HFF-Myc (cell line): ENCODE results near the gene EFS.
"Not testable (repeated sequence)": the region's sequence is repeated elsewhere in the genome, so short reads cannot be mapped to it uniquely, and the experiment has no call there.

Experiments
- DNase-seq: peaks from one replicate; pipeline ENCODE4 v3.0.0-alpha.2; 2011; ENCODE audit warnings: low read depth; ENCODE audit errors: extremely low read depth
- H3K4me3 ChIP-seq: replicated peaks from 2 replicates; pipeline ENCODE4 v1.5.1; 2011; ENCODE audit warnings: low read depth, mild to moderate bottlenecking, control low read depth, low read length
- TF ChIP-seq, protein P1 (sequence below): IDR thresholded peaks from 2 replicates; pipeline ENCODE4 v1.5.1; 2012; ENCODE audit warnings: mild to moderate bottlenecking, low read depth, low read length, control low read depth; ENCODE audit errors: missing control alignments

The EFS gene

DNA sequence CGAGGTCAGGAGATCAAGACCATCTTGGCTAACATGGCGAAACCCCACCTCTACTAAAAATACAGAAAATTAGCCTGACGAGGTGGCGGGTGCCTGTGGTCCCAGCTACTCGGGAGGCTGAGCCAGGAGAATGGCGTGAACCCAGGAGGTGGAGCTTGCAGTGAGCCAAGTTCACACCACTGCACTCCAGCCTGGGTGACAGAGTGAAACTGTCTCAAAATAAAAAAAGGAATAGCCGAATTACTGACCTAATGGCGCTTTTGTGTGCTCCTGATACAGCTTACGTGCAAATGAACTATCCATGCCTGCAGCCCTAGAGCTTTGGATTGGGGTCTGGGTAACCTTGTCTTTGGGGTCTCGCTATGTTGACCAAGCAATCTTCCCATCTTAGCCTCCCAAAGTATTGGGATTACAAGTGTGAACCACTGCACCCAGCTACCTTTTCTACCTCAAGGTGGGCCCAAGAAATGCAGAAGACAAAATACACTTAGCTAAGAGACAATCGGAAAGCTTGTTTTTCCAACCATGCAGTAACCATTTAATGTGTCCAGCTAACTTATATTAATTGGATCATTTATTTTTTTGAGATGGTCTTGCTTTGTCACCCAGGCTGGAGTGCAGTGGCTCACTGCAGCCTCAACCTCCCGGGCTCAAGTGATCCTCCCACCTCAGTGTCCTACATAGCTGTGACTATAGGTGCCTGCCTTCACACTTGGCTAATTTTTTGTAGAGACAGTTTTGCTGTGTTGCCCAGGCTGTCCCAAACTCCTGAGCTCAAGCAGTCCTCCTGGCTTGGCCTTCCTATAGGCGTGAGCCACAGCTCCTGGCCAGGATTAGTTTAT lies 38.3 kb downstream of the EFS start:
- no peak overlapping the region for H3K4me3 ChIP-seq
- TF ChIP-seq, protein P1, sequence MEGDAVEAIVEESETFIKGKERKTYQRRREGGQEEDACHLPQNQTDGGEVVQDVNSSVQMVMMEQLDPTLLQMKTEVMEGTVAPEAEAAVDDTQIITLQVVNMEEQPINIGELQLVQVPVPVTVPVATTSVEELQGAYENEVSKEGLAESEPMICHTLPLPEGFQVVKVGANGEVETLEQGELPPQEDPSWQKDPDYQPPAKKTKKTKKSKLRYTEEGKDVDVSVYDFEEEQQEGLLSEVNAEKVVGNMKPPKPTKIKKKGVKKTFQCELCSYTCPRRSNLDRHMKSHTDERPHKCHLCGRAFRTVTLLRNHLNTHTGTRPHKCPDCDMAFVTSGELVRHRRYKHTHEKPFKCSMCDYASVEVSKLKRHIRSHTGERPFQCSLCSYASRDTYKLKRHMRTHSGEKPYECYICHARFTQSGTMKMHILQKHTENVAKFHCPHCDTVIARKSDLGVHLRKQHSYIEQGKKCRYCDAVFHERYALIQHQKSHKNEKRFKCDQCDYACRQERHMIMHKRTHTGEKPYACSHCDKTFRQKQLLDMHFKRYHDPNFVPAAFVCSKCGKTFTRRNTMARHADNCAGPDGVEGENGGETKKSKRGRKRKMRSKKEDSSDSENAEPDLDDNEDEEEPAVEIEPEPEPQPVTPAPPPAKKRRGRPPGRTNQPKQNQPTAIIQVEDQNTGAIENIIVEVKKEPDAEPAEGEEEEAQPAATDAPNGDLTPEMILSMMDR = no peak
- DNase-seq = no peak

DNA sequence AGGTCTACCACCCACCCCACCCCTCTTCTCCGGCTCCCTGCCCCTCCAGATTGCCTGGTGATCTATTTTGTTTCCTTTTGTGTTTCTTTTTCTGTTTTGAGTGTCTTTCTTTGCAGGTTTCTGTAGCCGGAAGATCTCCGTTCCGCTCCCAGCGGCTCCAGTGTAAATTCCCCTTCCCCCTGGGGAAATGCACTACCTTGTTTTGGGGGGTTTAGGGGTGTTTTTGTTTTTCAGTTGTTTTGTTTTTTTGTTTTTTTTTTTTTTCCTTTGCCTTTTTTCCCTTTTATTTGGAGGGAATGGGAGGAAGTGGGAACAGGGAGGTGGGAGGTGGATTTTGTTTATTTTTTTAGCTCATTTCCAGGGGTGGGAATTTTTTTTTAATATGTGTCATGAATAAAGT lies 39.2 kb downstream of the EFS start:
- not testable (repeated sequence) for H3K4me3 ChIP-seq, DNase-seq

DNA sequence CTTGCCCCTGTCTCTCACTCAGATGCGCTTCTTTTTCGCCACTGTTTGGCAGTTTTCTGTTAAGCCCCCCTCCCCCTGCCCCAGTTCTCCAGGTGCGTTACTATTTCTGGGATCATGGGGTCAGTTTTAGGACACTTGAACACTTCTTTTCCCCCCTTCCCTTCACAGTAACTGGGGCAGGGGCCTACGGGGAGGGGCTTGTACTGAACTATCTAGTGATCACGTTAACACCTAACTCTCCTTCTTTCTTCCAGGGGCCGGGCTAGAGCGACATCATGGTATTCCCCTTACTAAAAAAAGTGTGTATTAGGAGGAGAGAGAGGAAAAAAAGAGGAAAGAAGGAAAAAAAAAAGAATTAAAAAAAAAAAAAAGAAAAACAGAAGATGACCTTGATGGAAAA lies 40.0 kb downstream of the EFS start:
- TF ChIP-seq, protein P1 = no peak
- H3K4me3 ChIP-seq = no peak overlapping the region
- no peak for DNase-seq

DNA sequence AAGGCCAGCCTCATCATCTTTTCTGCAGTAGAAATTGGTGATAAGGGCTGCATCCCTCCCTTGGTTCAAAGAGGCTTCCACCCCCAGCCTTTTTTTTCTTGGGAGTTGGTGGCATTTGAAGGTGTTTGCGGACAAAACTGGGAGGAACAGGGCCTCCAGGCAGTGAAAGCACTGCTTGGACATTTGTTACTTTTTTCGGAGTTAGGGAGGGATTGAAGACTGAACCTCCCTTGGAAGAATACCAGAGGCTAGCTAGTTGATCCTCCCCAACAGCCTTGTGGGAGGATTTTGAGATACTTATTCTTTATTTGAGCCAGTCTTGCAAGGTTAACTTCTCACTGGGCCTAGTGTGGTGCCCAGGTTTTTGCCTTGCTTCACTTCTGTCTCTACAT lies 40.5 kb downstream of the EFS start:
- no peak overlapping the region for H3K4me3 ChIP-seq
- no peak for DNase-seq
- TF ChIP-seq, protein P1 = no peak

DNA sequence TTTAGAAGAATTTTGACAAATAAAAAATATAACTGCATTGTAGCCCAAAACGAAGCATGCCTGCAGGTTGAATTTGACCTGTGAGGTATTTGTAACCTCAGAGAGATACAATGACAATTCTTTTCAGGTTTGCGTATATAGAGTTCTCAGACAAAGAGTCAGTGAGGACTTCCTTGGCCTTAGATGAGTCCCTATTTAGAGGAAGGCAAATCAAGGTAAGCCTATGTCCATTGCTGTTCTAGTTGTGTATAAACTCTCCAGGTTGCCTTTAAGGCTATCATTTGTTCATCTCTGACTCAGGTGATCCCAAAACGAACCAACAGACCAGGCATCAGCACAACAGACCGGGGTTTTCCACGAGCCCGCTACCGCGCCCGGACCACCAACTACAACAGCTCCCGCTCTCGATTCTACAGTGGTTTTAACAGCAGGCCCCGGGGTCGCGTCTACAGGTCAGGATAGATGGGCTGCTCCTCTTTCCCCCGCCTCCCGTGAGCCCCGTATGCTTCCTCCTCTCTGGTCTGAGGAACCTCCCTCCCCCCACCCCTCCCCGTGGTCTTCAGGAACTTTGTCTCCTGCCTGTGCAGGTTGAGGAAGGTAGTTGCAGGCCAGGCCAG lies 41.0 kb downstream of the EFS start:
- no peak overlapping the region for H3K4me3 ChIP-seq
- TF ChIP-seq, protein P1 = no peak
- DNase-seq = no peak

DNA sequence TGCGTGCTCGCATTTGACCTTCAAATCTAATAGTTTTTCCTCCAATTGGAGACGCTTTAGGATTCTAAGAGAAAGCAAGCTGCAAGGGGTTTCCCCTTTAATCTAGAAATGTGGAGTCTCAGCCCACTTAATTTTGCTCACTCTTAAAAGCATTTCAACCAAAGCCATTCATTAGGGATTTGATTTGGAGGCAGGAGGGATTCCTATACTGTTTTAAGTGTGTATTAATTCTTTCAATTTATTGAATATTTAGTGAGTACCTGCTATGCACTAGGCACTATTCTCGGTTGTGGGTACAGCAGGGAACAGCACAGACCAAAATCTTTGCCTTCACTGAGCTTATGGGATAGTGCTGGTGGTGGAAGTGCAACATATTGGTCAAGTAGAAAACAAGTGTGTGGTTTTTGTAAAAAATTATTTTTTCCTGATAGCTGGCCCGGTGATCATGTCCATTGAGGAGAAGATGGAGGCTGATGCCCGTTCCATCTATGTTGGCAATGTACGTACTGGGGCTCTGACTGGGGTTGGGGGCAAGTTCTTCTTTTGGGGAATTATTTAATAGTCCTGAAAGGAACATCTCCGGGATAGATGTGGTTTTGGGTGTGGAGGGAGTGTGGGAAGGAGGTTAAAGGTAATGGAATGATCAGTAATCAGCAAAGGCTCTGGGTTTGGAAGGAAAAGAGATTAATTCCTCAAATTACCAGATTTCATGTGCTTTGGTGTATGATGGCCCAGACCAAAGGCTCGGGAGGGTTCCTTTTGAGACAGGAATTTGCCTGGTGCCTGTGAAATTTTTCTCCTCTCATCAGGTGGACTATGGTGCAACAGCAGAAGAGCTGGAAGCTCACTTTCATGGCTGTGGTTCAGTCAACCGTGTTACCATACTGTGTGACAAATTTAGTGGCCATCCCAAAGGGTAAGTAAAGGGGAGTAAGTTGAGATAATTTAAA lies 42.1 kb downstream of the EFS start:
- TF ChIP-seq, protein P1 = no peak
- H3K4me3 ChIP-seq = peak overlapping the region; percentile 78
- DNase-seq = no peak
